ENCODE measurements around the gene CCSER1.

GRCh38 chr4:90189946-90190345, 62.8 kb downstream of the CCSER1 start:
- TF ChIP-seq CTCF (conservative IDR thresholded peaks at IDR 0.05; ENCODE audit: low read depth in 2 of 2) (no peak), REST (IDR thresholded peaks at IDR 0.05; ENCODE audit: unreplicated experiment) (no peak), EZH2phosphoT487 (IDR thresholded peaks at IDR 0.05; ENCODE audit: unreplicated experiment) (no peak), EZH2 (IDR thresholded peaks at IDR 0.05; ENCODE audit: low read depth, unreplicated experiment) (no peak), CREB1 (CRISPR knock-in tag; IDR thresholded peaks at IDR 0.05; ENCODE audit: low read depth) (no peak), POLR2AphosphoS5 (IDR thresholded peaks at IDR 0.05; ENCODE audit: low read depth) (no peak), STAT1 (IDR thresholded peaks at IDR 0.05; ENCODE audit: unreplicated experiment) (no peak)
- TF ChIP-seq, protein P1, sequence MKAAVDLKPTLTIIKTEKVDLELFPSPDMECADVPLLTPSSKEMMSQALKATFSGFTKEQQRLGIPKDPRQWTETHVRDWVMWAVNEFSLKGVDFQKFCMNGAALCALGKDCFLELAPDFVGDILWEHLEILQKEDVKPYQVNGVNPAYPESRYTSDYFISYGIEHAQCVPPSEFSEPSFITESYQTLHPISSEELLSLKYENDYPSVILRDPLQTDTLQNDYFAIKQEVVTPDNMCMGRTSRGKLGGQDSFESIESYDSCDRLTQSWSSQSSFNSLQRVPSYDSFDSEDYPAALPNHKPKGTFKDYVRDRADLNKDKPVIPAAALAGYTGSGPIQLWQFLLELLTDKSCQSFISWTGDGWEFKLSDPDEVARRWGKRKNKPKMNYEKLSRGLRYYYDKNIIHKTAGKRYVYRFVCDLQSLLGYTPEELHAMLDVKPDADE (IDR thresholded peaks at IDR 0.05), result no peak
